ENCODE data around the gene RBM14.

DNA sequence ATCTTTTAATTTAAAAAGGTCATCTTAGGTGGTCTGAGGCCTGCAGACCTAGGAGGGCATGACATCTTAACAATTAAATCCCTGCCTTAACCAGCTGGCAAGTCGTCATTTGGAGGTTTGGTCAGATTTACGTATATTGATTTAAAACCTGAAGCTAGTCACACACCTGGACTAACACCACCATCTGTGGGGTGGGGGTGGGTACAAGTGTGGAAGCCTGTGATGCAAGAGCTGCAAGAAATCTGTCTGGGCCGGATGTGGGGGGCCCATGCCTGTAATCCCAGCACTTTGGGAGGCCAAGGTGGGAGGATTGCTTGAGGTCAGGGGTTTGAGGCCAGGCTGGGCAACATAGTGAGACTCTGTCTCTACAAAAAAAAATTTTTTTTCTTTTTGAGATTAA, 35.2 kb upstream of the RBM14 start:
- TF ChIP-seq, protein P1, sequence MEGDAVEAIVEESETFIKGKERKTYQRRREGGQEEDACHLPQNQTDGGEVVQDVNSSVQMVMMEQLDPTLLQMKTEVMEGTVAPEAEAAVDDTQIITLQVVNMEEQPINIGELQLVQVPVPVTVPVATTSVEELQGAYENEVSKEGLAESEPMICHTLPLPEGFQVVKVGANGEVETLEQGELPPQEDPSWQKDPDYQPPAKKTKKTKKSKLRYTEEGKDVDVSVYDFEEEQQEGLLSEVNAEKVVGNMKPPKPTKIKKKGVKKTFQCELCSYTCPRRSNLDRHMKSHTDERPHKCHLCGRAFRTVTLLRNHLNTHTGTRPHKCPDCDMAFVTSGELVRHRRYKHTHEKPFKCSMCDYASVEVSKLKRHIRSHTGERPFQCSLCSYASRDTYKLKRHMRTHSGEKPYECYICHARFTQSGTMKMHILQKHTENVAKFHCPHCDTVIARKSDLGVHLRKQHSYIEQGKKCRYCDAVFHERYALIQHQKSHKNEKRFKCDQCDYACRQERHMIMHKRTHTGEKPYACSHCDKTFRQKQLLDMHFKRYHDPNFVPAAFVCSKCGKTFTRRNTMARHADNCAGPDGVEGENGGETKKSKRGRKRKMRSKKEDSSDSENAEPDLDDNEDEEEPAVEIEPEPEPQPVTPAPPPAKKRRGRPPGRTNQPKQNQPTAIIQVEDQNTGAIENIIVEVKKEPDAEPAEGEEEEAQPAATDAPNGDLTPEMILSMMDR (IDR thresholded peaks at IDR 0.05) = no peak
- TF ChIP-seq POLR2A (IDR thresholded peaks at IDR 0.05) = no peak
